NOMO-1 treated with DMSO at 0.1 percent for 48 hours (cell line): ENCODE measurements around the gene S100A7A.
A peak's percentile ranks its signal among the peaks of the same experiment; 100 is the strongest.
"Not testable (repeated sequence)": the region's sequence is repeated elsewhere in the genome, so short reads cannot be mapped to it uniquely, and the experiment has no call there.

Experiments used
- DNase-seq: peaks from one replicate; lab custom pipeline; 2025; ENCODE audit not compliant: unreplicated experiment; lab: John Stamatoyannopoulos, UW

Gene S100A7A

GRCh38 chr1:153456396-153456795 lies 40.1 kb downstream of the S100A7A start:
- DNase-seq: no peak

- no peak for DNase-seq
Observed at GRCh38 chr1:153459655-153460054, 43.3 kb downstream of the S100A7A start.

DNA sequence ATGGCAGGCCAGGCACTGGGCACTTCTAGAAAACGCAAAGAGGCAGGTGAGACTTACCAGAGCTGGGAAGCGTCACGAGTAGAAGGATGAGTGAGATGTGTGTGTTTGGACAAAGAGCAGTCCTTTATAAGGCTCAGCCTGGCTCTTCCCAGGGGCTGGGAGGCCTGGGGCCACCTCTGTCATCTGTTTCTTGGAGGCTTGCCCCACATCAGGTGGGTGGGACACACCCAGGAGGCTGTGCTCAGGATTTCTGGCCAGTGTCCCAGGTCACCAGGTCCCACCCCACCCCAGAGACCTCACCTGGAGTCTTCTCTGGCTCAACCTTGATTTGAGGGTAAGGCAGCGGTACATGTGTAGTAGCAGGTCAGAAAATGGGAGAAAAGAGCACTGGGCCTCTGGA lies 44.2 kb downstream of the S100A7A start, which contains the start of gene S100A7:
Gene S100A7, minus strand, starts transcription at position 101 of the 400 bp plus-strand sequence. CDS start 1,638 bp downstream, outside the sequence.
- DNase-seq: no peak

DNA sequence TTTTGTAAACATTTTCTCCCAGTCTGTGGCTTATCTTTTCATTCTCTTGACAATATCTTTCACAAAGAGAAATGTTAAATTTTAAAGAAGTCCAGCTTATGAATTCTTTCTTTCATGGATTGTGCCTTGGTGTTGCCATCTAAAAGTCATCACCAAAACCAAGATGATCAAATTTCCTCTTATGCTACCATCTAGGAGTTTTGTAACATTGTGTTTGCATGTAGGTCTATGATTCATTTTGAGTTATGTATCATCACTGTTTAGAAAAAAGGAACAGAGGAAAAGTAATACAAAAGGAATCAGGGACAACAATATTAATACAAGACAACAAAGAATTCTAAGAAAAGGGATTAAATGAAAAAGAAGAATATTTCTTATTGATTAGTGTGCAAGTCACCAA lies 46.4 kb downstream of the S100A7A start:
- DNase-seq: not testable (repeated sequence)

- peak; percentile 6 for DNase-seq
Observed at GRCh38 chr1:153465811-153466636, 49.7 kb downstream of the S100A7A start.

DNA sequence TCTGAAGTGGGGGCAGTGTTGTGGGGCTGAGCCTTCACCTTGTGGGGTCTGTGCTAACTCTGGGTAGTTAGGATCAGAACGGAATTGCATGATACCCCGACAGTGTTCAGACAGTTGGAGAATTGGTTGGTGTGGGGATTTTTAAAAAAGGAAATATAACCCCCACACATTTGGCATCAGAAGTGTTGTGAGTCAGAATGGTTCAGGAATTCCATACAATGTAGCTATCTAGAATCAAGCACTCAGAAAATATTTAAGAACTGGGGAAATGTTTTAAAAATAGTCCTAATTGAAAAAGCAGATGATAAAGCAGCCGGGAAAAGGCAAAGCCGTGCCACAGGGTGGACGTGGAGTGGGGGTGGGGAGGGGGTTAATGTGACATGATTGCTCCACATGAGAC lies 50.6 kb downstream of the S100A7A start:
- DNase-seq: no peak

DNA sequence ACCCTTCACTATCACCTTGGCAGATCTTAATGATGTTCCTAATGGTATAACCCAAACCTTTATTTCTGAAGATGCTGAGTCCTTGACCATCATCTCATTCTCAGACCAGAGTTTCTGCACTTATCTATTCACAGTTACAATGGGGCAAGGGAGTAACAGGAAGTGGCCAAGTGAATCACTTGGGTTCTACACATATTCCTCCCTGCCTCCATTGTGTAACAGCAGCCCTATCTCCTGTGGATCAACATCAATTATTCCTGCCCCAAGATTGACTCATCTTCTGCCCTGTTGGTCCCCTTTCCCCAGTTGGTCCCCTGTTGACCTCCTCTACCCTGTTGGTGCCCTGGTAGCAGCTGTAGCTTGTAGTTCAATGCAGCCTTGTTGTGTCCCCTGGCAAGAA lies 54.4 kb downstream of the S100A7A start:
- peak; percentile 63 for DNase-seq
